Osteoblast (primary cell): Measurements from ENCODE around the gene DICER1. TPM values are rescaled to one million over a fixed set of nuclear protein-coding genes. Genes with fewer than 3 reads are reported as not detected.

Experiments
- DNase-seq: peaks from one replicate; pipeline ENCODE4 v3.0.0; 2011; ENCODE audit warnings: low spot score, mixed read lengths; ENCODE audit not compliant: insufficient read length; ENCODE audit errors: missing footprints
- H2AFZ ChIP-seq: 2 replicates; pipeline ENCODE4 v1.6.0; 2011; ENCODE audit warnings: mild to moderate bottlenecking, low read length
- H3K27ac ChIP-seq: 2 replicates; pipeline ENCODE4 v1.5.1; 2011; ENCODE audit warnings: mild to moderate bottlenecking, low read depth, low read length, moderate library complexity
- H3K27me3 ChIP-seq: 2 replicates; pipeline ENCODE4 v1.6.0; 2012; ENCODE audit warnings: mild to moderate bottlenecking, control low read depth, inconsistent platforms, low read length, moderate library complexity; ENCODE audit not compliant: insufficient read depth
- H3K36me3 ChIP-seq: 2 replicates; pipeline ENCODE4 v1.5.1; 2011; ENCODE audit warnings: mild to moderate bottlenecking, low read length, control low read depth, moderate library complexity; ENCODE audit not compliant: insufficient read depth
- H3K4me1 ChIP-seq: 2 replicates; pipeline ENCODE4 v1.5.1; 2011; ENCODE audit warnings: mild to moderate bottlenecking, low read length, control low read depth, moderate library complexity; ENCODE audit not compliant: insufficient read depth
- H3K4me2 ChIP-seq: 2 replicates; pipeline ENCODE4 v1.6.0; 2011; ENCODE audit warnings: mild to moderate bottlenecking, low read length; ENCODE audit not compliant: insufficient read depth
- H3K4me3 ChIP-seq: fragments of 200-600 bp; sonication (generic); 3 replicates; pipeline ENCODE4 v1.5.1; 2012; ENCODE audit warnings: mild to moderate bottlenecking, low read length, inconsistent platforms; ENCODE audit not compliant: insufficient read depth
- H3K79me2 ChIP-seq: 2 replicates; pipeline ENCODE4 v1.6.0; 2012; ENCODE audit warnings: mild to moderate bottlenecking, low read length, control low read depth, inconsistent platforms; ENCODE audit not compliant: insufficient read depth
- H3K9me3 ChIP-seq: 2 replicates; pipeline ENCODE4 v1.5.1; 2011; ENCODE audit warnings: low read depth, low read length, control low read depth
- H4K20me1 ChIP-seq: 2 replicates; pipeline ENCODE4 v1.6.0; 2012; ENCODE audit warnings: mild to moderate bottlenecking, low read length, control low read depth; ENCODE audit not compliant: insufficient read depth
- CTCF ChIP-seq: IDR thresholded peaks from 2 replicates; pipeline ENCODE4 v1.5.1; 2011; ENCODE audit warnings: mild to moderate bottlenecking, low read depth, low read length, moderate library complexity; ENCODE audit errors: extremely low read depth
- total RNA-seq: library from RNA; depleted of rRNA; stranded (reverse); fragments of >200 nt; gene quantifications from 2 replicates; pipeline ENCODE4 v1.2.3, GENCODE V29; 2012

Gene DICER1
- total RNA-seq, 1 donor = 53.6 TPM

GRCh38 chr14:95136631-95137030 lies 20.7 kb downstream of the DICER1 start:
- H3K4me2 ChIP-seq = no peak overlapping the region
- H3K4me1 ChIP-seq = peaks cover 20% of the 10 kb centered on the region
- TF ChIP-seq CTCF = no peak
- H4K20me1 ChIP-seq = peaks cover 44% of the 10 kb centered on the region
- no peak overlapping the region for H3K4me3 ChIP-seq
- H3K27me3 ChIP-seq = no peaks in the 10 kb centered on the region
- peaks cover 82% of the 10 kb centered on the region for H3K79me2 ChIP-seq
- H2AFZ ChIP-seq = no peak overlapping the region
- no peaks in the 10 kb centered on the region for H3K9me3 ChIP-seq
- no peak for DNase-seq
- no peak overlapping the region for H3K27ac ChIP-seq
- H3K36me3 ChIP-seq = no peaks in the 10 kb centered on the region

GRCh38 chr14:95134304-95134933 lies 22.9 kb downstream of the DICER1 start:
- Histone ChIP-seq H3K4me3 (no peak overlapping the region), H2AFZ (no peak overlapping the region), H3K9me3 (no peaks in the 10 kb centered on the region), H3K27me3 (no peaks in the 10 kb centered on the region), H3K4me2 (no peak overlapping the region), H3K79me2 (peaks cover 72% of the 10 kb centered on the region), H3K27ac (no peak overlapping the region), H4K20me1 (peaks cover 34% of the 10 kb centered on the region), H3K4me1 (peaks cover 4% of the 10 kb centered on the region), H3K36me3 (peaks cover 3% of the 10 kb centered on the region)
- DNase-seq = no peak
- no peak for TF ChIP-seq CTCF

- Histone ChIP-seq H3K27me3 (no peaks in the 10 kb centered on the region), H3K4me1 (peaks cover 4% of the 10 kb centered on the region), H3K27ac (no peak overlapping the region), H3K36me3 (peaks cover 3% of the 10 kb centered on the region), H3K79me2 (peaks cover 66% of the 10 kb centered on the region), H4K20me1 (peaks cover 28% of the 10 kb centered on the region), H2AFZ (no peak overlapping the region), H3K4me3 (no peak overlapping the region), H3K9me3 (no peaks in the 10 kb centered on the region), H3K4me2 (no peak overlapping the region)
- DNase-seq = no peak
- no peak for TF ChIP-seq CTCF
These were observed 24.0 kb downstream of the DICER1 start for GRCh38 chr14:95133282-95133681.

DNA sequence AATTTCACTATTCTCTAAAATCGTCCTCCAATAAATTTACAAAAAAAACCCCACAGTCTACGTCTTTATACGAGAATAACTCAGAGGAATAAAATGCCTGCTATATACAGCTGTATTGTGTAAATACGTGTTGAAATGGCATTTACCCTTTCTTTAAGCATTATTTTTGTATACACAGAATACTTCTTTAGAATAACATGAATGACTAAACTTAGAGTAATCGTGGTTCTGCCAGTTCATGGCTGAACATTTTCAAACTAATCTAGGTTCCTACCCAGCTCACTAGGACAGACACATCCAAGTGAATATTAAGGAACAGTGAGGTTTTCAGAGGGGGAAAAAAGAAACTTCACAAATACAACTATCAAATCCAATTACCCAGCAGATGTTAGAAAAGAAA lies 24.6 kb downstream of the DICER1 start:
- H3K36me3 ChIP-seq = peaks cover 3% of the 10 kb centered on the region
- no peak overlapping the region for H3K4me3 ChIP-seq
- no peaks in the 10 kb centered on the region for H3K9me3 ChIP-seq
- no peak overlapping the region for H2AFZ ChIP-seq
- H3K4me2 ChIP-seq = no peak overlapping the region
- no peak for TF ChIP-seq CTCF
- H3K27ac ChIP-seq = no peak overlapping the region
- peaks cover 26% of the 10 kb centered on the region for H4K20me1 ChIP-seq
- no peak for DNase-seq
- H3K79me2 ChIP-seq = peaks cover 64% of the 10 kb centered on the region
- no peaks in the 10 kb centered on the region for H3K27me3 ChIP-seq
- peaks cover 4% of the 10 kb centered on the region for H3K4me1 ChIP-seq
